DMS79 (cell line): ENCODE measurements around the gene LIF.

Source experiments
- DNase-seq: peaks from one replicate; lab custom pipeline; 2025; lab: John Stamatoyannopoulos, UW

The LIF gene

DNA sequence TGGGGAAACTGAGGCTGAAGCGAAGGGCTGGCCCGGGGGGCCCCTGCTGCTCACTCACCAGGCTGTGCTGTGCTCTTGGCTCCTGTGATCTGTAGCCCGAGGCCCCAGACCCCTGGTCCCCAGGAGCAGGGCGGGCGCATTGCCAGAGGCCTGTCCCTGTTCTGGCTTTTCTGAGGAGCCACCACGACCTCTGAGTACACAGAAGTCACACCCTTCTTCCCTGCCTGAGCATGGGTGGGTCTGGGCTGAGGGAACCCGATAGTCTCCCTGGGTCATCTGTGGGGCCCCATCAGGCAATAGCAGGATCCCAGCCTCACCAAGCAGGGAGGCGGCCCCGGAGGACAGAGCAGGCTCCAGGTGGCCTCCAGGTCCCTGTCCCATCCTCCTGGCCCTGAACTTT lies 37.6 kb upstream of the LIF start:
- no peak for DNase-seq

DNA sequence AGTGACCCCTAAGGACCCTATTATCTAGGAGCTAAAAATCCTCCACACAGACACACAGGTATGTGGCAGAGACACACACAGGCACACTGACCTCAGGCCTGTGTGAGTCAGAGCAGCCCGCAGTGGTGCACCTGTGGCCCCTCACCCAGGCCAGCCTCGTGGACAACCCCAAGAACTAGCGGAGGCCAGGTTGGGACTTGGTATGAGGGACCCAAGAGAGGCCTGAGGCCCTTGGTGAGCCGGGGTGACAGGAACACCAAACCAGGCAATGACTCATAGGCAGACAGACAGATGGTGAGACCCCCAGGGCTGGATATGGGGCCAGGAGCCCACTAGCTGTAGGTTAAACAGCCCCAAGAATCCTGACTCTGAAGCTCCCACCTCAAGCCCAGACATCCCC lies 36.8 kb upstream of the LIF start:
- DNase-seq, result no peak

DNA sequence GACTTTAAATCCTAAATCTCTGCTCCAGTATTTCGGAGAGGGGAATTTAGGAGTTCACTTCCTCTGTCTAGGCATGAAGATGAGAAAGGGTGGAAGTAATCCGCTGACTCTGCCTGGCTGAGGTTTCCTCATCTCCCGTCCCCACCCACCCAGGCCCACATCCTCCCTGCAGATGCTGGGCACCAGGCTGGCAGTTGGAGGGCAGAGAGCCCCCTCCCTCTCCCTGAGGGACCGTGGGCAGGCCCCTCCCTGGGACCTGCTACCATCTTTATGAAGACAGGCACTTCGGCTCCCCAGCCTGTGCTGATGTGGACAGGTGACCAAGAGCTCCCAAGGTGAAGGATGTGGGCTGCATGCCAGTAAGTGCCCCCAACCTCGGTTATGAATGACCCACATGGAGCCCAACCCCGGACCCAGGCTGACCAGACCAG lies 36.1 kb upstream of the LIF start:
- DNase-seq, result no peak

DNA sequence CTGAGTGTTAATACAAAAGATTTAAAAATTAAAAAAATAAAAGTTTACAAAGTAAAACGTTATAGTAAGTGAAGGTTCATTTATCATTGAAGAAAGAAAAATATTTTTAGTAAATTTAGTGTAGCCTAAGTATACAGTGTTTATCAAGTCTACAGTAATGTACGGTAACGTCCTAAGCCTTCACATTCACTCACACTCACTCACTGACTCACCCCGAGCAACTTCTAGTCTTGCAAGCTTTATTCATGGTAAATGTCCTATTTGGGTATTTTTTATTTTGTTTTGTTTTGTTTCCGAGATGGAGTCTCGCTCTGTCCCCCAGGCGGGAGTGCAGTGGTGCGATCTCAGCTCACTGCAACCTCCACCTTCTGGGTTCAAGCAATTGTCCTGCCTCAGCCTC lies 33.9 kb upstream of the LIF start:
- DNase-seq, result no peak

DNA sequence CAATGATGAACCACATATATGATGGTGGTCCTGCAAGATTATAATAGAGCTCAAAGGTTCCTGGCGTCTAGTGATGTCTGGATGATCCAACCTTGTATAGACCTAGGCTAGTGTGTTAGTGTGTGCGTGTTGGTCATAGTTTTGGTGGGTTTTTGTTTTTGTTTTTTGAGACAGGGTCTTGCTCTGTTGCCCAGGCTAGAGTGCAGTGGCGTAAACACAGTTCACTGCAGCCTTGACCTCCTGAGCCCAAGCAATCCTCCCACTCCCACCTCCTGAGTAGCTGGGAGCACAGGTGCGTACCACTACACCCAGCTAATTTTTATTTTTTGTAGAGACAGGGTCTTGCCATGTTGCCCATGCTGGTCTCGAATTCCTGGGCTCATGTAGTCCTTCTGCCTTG lies 33.4 kb upstream of the LIF start:
- no peak for DNase-seq

DNA sequence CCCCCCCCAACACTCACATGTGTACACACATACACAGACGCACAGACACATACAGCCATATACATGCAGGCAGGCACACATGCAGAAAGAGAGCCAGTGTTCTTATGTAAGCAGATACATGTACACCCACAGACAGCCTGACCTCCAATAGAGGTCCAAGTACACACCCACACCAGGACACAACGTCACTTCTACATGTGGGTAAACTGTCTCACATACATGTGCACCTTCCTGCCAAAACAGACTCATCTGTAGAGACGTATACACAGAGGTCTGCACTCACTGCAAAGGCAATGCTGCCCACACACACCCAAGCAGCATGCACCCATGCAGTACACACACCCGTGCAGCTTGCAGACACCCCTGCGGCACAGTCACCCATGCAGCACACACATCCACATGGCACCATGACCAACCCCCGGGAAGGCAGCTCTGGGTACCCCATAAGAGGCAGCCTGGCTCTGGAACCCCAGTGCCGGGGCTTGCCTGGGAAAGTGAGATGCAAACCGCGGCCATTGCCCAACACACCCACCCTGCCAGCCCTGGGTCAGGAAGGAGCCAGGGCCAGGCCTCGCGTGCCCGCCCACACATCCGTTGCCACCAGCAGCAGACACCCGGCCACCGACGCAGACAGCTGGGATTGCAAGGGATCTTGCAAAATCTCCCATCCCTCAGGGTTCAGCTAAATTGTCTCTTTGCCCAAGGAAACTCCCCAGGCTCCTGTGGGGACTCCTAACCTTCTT lies 32.7 kb upstream of the LIF start:
- no peak for DNase-seq

DNA sequence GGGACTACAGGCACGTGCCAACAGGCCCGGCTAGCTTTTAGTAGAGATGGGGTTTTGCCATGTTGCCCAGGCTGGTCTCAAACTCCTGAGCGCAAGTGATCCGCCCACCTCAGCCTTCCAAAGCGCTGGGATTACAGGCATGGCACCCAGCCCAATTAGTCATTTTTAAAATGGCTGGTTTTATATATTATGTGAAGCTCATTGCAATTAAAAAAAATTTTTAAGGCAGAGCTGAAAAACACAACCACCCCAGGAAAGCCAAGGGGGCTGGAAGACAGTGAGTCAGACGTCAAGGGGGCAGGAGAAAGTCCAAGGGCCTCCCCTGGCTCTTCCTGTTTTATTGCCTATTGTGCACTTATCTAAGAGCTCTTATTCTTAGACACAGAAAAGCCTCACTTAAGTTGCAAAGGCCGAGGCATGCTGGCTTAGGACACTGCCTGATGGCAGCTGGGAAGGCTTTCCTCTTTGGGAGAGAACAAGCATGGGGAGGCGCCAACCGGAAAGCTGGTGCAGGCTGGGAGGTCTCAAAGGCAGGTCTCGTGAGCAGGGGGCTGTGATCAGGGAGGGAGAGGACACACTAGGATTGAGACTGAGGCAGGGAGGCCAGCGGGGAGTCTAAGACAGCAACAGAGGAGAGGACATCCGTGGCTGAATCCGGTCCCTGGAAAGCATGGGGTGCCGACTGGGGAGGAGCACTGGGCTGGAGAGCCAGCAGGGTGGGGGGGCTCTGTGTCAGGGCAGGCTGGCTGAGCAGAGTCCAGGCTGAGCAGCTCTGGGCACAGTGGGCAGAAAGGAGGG lies 31.2 kb upstream of the LIF start:
- DNase-seq, result peak; percentile 13

DNA sequence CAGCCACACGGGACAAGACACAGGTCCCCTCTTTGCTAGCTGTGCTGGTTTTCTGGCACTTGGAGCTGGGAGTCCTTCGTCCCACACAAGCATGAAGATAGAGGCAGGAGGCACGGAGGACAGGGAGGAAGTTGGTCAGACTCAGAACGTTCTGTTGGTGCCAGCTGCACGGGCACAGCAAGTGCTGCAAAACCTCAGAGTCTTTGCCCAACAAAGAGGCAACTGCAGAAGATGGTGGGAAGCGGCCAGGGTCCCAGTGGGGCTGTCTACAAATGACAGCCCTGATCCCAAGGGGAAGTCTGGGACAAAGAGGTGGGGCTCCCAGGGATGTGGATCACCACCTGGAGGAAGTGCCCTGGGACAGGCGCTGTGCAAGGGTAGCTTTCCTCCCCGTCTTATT lies 29.5 kb upstream of the LIF start:
- no peak for DNase-seq

DNA sequence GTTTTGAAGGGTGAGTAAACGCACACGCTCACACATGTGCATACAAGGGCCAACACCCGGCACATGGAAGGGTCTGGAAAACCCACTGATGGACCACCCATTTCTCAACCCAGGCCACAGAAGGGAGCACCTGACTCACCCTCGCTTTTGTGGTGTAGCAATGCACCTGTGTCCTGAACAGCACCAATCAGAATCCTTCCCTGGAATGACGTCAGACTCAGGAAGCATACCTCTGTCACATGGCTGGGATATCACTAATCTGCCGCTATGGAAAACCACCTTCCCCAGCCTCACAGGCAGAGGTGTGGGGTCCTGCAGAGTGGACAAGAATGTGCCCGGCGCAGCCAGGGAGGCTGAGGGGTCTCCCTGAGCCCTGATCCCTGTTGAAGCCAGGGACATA lies 29.1 kb upstream of the LIF start:
- DNase-seq, result no peak

DNA sequence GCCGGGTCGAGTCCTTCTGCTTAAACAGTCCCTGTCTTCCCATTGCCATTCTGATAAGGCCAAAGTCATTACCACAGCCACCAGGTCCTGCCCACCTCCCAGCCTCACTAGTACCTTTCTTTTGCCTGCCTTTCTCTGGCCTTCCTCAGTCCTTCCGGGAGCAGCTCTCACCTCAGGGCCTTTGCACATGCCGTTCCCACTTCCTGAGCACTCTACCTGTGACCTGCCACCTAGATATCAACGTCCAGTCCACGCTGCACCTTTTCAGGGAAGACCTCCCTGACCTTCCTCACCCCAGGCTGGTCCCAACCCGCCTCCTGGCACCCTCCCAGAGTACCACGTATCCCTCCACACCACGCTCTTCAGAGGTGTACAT lies 27.9 kb upstream of the LIF start:
- DNase-seq, result no peak

DNA sequence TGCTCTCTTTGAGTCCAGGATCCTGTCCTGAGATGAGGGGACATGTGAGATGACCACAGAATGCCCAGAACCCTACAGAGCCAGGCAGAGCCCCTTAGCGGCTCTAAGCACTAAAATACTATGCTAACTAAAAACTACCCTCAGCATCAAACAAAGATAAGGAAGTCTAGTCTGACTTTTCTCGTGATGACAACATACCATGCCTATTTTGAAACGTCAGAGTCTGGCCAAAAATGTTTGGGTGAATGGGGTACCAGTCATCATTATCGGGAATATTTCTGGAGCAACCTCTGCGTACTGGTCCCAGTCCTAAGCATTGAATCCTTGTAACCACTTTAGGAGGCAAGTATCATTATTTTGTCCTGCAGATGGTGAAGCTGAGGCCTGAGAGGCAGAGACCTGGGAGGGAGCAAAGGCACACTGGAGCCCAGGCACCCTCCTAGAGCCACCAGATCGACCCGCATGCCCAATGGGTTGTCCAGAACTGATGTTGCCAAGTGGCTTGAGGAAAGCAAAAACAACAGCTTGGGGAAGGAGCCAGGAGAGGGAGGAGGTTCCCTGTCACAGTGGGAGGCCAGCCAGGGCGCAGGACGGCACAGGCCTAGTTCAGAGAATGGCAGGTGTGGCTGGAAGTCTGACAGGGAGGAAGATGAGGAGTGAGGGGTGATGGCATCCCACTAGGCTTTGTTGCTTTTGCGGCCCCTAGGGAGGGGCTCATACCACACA lies 27.3 kb upstream of the LIF start:
- no peak for DNase-seq

DNA sequence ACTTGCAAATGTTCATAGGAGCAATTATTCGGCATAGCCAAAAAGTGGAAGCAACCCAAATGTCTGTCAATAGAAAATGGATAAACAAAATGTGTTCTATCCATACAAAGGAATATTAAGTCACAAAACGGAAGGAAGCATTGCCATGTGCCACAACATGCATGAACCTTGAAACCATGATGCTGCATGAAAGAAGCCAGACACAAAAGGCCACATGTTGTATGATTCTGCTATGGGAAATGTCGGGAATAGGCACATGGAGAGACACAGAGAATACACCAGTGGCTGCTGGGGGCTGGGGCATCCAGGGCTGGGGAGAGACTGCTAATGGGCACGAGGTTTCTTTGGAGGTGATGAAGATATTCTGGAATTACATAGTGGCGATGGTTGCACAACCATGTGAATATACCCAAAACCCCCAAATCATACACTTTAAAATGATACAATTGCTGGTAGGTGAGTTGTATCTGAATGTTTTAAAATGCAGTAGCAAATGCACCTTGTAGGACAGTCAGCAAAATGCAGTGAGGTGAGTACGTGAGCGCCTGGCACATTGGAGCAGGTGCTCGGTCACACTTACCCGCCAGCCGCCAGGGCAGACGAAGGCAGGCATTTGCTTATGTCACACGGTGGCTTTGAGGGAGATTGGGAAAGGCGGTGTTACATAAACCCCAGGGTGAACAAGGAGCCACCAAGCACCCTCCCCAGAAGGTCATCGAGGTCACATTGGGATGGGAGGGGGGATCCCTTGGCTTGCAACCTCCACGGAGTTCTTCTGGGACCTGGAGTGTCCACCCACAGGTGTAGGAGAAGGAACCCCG lies 26.4 kb upstream of the LIF start:
- no peak for DNase-seq

DNA sequence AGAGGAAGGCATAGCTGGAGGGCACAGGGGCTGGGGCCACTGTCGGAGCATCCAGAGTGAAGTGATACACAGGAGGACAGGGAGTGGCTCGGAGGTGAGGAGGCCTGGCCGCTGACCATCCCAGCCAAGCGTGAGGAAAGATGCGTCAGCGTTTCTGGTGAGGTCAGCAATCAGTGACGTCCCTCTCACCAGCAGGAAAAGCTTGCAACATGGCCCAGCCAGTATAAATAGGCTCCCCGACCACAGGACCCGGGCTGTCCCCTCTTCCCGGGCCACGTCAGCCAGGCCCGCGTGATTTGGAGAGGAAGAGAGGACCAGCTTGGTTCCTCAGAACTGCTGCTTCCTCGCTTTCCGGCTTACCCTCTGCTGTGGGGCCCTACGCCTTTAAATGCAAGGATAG lies 24.3 kb upstream of the LIF start:
- DNase-seq, result no peak

DNA sequence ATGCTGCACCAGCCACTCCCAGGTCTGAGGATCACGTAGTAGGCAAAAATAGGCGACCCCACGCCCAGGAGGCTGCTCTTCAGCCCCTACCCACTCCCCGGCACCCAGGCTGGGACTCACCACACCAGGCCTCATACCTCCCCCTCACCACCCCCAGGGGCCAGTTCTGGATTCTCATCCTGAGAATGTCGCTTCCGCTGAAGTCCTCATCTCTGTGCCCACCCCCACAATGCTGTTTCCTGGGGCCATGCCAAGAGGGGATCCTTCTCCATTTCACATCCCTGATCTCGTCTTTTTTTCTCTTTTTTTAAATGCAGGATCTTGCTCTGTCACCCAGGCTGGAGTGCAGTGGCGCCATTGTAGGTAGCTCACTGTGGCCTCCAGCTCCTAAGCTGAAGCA lies 21.8 kb upstream of the LIF start:
- DNase-seq, result no peak

DNA sequence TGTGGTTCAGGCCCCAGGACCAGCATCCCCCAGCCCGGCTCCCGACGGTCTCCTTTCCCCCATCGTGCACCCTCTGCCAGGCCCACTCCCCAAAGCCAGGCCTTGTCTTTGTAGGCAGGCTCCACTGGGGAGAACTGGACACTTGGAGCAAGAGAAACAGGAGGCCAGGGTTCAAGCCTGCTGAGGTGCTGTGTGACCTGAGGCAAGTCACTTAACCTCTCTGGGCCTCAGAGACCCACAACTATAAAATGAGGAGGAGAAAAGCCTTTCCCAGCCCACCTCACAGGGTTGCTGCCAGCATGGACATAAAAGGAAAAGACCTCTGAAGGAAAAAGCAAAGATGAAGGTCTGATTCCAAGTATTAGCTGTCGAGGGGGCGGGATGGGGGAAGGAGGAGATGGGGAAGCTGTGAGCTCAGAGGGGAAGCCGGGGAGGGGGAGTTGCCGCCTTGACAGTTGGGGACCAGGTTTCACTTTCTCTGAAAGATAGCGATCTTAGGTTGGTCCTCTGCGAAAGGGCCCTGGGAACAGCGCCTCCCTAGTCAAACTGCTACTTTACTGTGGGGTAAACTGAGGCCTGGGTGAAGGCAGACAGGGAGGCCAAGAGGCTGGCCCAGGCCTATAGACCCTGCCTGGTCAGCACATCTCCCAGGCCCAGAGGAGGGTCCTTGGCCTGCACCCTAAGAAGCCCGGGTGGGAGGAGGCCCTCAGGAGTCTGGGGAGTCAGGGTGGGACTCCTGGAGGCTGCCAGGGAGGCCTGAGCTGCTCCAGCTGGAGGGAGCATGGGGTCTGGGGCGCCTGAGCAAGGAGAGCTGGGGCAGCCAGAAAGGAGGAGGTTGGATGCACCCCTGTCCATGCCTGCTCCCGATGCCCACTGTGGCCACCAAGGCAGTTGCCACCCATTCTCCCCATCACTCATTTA lies 21.1 kb upstream of the LIF start:
- DNase-seq, result no peak

DNA sequence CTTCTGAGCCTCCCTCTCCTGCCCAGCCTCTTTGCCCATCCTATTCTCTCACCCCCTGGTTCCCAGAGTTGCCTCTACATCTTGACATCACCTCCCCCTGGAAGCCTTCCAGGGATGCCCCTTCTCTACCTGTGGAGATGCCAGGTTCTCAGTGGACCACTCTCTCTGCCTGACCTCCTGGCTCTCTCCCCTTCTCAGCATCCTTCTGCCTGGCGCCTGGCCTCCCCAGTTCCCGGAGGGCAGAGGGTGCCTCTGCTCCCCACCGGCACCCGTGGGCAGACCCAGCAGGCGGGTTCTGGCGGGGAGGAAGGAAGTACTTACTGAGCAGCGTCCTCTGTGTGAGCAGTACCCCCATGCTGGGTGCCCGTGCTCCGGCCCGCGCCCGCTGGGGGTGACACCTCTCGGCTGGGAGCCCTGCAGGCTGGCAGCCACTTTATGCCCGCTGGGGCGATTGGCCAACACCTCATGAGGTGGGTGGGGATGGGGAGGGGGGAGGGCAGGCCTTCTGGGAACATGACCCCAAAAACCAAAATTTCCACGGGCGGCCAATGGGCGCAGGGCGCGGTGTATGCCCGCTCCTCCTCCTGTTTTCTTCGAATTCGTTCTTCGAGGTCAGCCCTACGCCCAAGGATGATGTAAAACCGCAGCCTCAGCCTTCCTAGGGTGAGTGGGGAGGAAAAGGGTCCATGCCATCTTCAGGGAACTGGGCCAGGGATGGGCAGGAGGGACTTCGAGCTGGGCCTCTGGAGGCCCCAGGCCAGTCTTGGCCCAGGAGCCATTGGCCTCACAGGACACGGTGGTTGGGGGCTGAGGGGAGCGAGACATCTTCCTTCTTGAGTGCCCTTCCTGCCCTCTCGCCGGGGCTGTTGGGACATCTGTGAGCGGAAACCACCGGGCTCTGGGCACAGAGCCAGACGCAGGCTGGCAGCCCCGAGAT lies 20.2 kb upstream of the LIF start, which contains the start of gene OSM:
TSS of gene OSM (minus strand) at position 407 of the 937 bp plus-strand sequence. CDS start at position 355, 52 bp downstream.
- DNase-seq, result no peak

DNA sequence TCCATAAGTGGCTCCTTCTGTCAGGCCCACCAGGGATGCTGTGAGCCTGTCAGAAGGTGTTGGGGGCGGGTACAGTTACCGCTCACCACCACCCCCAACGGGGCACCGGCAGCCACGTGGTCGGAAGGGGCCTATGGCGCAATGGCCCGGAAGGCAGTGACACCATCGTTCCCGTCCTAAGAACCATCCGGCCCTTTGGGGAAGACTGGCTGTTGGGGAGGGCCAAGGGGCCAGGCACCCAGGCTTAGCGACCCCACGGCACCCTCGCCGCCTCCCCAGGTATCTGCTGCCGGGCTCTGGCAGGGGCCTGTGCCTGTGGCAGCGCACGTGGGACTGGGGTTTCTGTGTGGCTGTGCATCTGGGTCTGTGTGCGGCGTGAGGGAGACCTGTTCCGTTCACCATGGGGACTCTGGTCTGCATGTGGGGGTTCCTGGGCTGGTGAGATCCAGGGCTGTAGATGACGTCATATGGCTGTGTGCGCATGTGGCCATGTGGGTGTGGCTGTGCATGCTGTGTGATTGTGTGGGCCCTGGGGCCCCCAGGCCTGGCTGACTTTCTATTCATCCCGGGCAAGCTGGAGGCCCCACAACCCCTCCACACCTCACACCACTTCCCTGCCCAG lies 19.4 kb upstream of the LIF start:
- DNase-seq, result no peak

DNA sequence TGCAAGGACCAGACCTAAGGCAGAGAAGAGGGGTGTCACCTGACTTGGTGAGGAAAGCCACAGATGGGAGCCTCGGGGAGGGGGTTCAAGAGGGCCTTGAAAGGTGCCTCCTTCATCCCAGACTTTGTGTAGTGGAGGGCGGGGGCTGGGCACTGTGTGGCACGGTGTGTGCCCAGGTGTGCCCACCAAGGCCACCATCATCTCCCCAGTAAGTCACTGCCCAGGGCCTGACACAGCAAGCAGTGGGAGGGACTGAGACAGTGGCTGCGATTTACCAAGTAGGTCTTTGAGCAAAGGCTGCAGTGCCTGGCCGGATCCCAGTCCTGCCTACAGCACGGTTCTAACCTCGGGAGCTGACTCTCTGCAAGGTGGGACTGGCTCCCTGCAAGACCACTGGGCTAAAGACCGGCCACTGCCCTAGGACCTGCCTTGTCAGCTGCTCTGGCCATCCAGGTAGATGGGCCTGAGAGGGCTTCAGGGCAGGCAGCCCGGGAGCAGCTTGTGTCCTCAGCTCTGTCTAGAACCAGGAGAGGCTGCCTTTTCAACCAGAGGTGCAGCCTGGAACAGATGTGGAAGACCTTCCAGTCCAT lies 18.7 kb upstream of the LIF start:
- DNase-seq, result no peak

DNA sequence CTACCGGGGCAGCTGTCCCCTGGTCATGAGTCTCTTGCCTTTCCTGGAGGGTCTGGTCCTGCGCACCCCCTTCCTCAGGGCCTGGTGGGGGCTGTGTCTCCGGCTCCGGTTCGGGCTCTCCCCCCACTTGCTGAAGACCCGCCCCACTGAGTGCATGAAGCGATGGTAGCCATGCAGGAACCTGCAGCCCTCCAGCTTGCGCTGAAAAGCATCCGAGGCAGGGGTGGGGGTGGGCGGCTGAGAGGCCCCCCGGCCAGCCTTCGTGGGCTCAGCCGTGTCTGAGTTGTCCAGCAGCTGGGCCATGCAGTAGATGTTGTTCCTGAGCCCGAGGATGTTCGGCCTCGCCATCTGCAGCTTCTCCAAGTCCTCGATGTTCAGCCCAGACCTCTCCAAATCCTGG lies 17.3 kb upstream of the LIF start:
- DNase-seq, result no peak
